HepG2 (cell line): ENCODE results near the gene SPRY1. TPM values are rescaled to one million over a fixed set of nuclear protein-coding genes. Genes with fewer than 3 reads are reported as not detected.
A peak's percentile ranks its signal among the peaks of the same experiment; 100 is the strongest.

Experiments used
- ATAC-seq: fragments of 200-7000 bp; cut with Tn5 transposase; 3 replicates; pipeline ENCODE4 v1.9.1; 2020; ENCODE audit warnings: mild to moderate bottlenecking, moderate library complexity
- BruUV-seq: library from RNA; stranded (reverse); fragments of 400-500 nt; replicated peaks from 2 replicates; lab custom pipeline; 2021; lab: Mats Ljungman, UMichigan
- CTCF ChIA-PET: fragments of 300-600 bp; formaldehyde crosslinking; extraction: SDS; loops from one replicate; lab custom pipeline; 2021; ENCODE audit warnings: low total read pairs, inconsistent platforms, low intra/inter-chr PET ratio; lab: Yijun Ruan, JAX
- POLR2A ChIA-PET: fragments of 350-600 bp; sonication (Branson Sonifier 250); formaldehyde crosslinking; loops from one replicate; lab custom pipeline; 2020; ENCODE audit warnings: antibody characterized with exemption, inconsistent platforms; lab: Yijun Ruan, JAX
- DNase-seq: peaks from one replicate; pipeline ENCODE4 v3.0.0-alpha.2; 2015; ENCODE audit warnings: low spot score
- FAIRE-seq: peaks from 3 replicates; lab custom pipeline; 2011; peaks lifted over from hg19 to GRCh38; lab: Jason Lieb, UNC
- H2AFZ ChIP-seq: one replicate; pipeline ENCODE4 v1.6.1; 2011; ENCODE audit warnings: low read length, inconsistent platforms
- H3K27ac ChIP-seq: fragments of 300-600 bp; 3 replicates; pipeline ENCODE4 v1.8.0; 2011; ENCODE audit warnings: mixed run types, mild to moderate bottlenecking, mixed read lengths, low read length, inconsistent platforms; ENCODE audit not compliant: insufficient read depth; ENCODE audit errors: extremely low read length
- H3K27me3 ChIP-seq, 2 experiments: fragments of 200-600 bp in 1 of 2; 2 replicates in 1 of 2; 3 replicates in 1 of 2; pipeline versions ENCODE4 v1.6.0 to v1.8.0; 2011; ENCODE audit warnings: low read length in 2 of 2, mild to moderate bottlenecking in 2 of 2, moderate library complexity in 2 of 2, inconsistent platforms in 1 of 2; ENCODE audit not compliant: insufficient read depth in 2 of 2, control insufficient read depth in 1 of 2
- H3K36me3 ChIP-seq, 2 experiments: fragments of 200-600 bp in 1 of 2; replicated peaks in 1 of 2; 2 replicates in 1 of 2; 3 replicates in 1 of 2; pipeline versions ENCODE4 v1.5.1 to v1.8.0; 2011; ENCODE audit warnings: low read length in 2 of 2, inconsistent platforms in 1 of 2; ENCODE audit not compliant: insufficient read depth in 2 of 2, control insufficient read depth in 1 of 2
- H3K4me1 ChIP-seq: 2 replicates; pipeline ENCODE4 v1.5.1; 2012; ENCODE audit warnings: low read length, inconsistent platforms; ENCODE audit not compliant: insufficient read depth
- H3K4me2 ChIP-seq: 2 replicates; pipeline ENCODE4 v1.6.0; 2011; ENCODE audit warnings: low read depth, low read length, inconsistent platforms
- H3K4me3 ChIP-seq, 3 experiments: fragments of 200-600 bp in 1 of 3; sonication (generic), shearing (Covaris generic) in 1 of 3; replicated peaks in 1 of 3; 2 replicates each; pipeline ENCODE4 v1.5.1; 2011 to 2016; ENCODE audit warnings: low read length in 3 of 3, inconsistent platforms in 2 of 3, low read depth in 2 of 3, mild to moderate bottlenecking in 2 of 3, control low read depth in 1 of 3, mixed read lengths in 1 of 3; ENCODE audit not compliant: insufficient read depth in 1 of 3
- H3K79me2 ChIP-seq: one replicate; pipeline ENCODE4 v1.6.1; 2011; ENCODE audit warnings: low read length, inconsistent platforms; ENCODE audit not compliant: insufficient read depth
- H3K9ac ChIP-seq: 2 replicates; pipeline ENCODE4 v1.6.0; 2011; ENCODE audit warnings: mild to moderate bottlenecking, low read depth, low read length, inconsistent platforms; ENCODE audit not compliant: insufficient read depth
- H3K9me3 ChIP-seq: 2 replicates; pipeline ENCODE4 v1.5.1; 2012; ENCODE audit warnings: mild to moderate bottlenecking, low read length
- H4K20me1 ChIP-seq: 2 replicates; pipeline ENCODE4 v1.6.0; 2011; ENCODE audit warnings: inconsistent platforms, mild to moderate bottlenecking, low read length, moderate library complexity; ENCODE audit not compliant: insufficient read depth
- BHLHE40 ChIP-seq: IDR thresholded peaks from 2 replicates; pipeline ENCODE4 v1.6.1; 2011; ENCODE audit warnings: low read length, improper control_type of control experiment
- CTCF ChIP-seq: sonication (generic); formaldehyde crosslinking; IDR thresholded peaks from 2 replicates; pipeline ENCODE4 v1.5.0; 2020; ENCODE audit warnings: mild to moderate bottlenecking, missing genetic modification reagents, moderate library complexity
- GTF3A ChIP-seq: sonication (generic); formaldehyde crosslinking; conservative IDR thresholded peaks from 2 replicates; pipeline ENCODE4 v1.4.0; 2020; ENCODE audit warnings: mild to moderate bottlenecking, missing genetic modification reagents
- HNRNPL ChIP-seq: fragments of 200-400 bp; formaldehyde crosslinking; IDR thresholded peaks from 2 replicates; pipeline ENCODE4 v1.6.1; 2017; ENCODE audit warnings: mild to moderate bottlenecking, low read depth, low read length
- HOXA5 ChIP-seq: sonication (generic); formaldehyde crosslinking; IDR thresholded peaks from 2 replicates; pipeline ENCODE4 v1.4.0; 2020; ENCODE audit warnings: missing genetic modification reagents
- IKZF4 ChIP-seq: sonication (generic); formaldehyde crosslinking; IDR thresholded peaks from 2 replicates; pipeline ENCODE4 v1.5.1; 2020; ENCODE audit warnings: borderline replicate concordance, mild to moderate bottlenecking, low read depth, missing genetic modification reagents; ENCODE audit errors: not compliant biosample characterization
- KDM3A ChIP-seq: IDR thresholded peaks from 2 replicates; pipeline ENCODE4 v1.6.1; 2018; ENCODE audit warnings: low read depth, missing compliant biosample characterization
- RELA ChIP-seq: sonication (generic); formaldehyde crosslinking; IDR thresholded peaks from 2 replicates; pipeline ENCODE4 v1.4.0; 2020; ENCODE audit warnings: missing genetic modification reagents
- REPIN1 ChIP-seq: sonication (generic); formaldehyde crosslinking; IDR thresholded peaks from 2 replicates; pipeline ENCODE4 v1.8.0; 2022; ENCODE audit warnings: missing genetic modification reagents, low read depth, mild to moderate bottlenecking, borderline replicate concordance
- SALL2 ChIP-seq: sonication (generic); formaldehyde crosslinking; IDR thresholded peaks from 2 replicates; pipeline ENCODE4 v1.8.1; 2023; ENCODE audit warnings: mild to moderate bottlenecking, missing genetic modification reagents, inconsistent platforms
- TFE3 ChIP-seq: IDR thresholded peaks from 2 replicates; pipeline ENCODE4 v1.6.1; 2016
- ZMYM4 ChIP-seq: sonication (generic); formaldehyde crosslinking; IDR thresholded peaks from 2 replicates; pipeline ENCODE4 v1.8.1; 2023; ENCODE audit warnings: mild to moderate bottlenecking, missing genetic modification reagents
- ZNF121 ChIP-seq: sonication (generic); formaldehyde crosslinking; IDR thresholded peaks from 2 replicates; pipeline ENCODE4 v1.5.0; 2020; ENCODE audit warnings: mild to moderate bottlenecking, missing genetic modification reagents
- ZNF235 ChIP-seq: sonication (generic); formaldehyde crosslinking; IDR thresholded peaks from 2 replicates; pipeline ENCODE4 v1.8.1; 2023; ENCODE audit warnings: mild to moderate bottlenecking, missing genetic modification reagents, borderline replicate concordance
- ZNF264 ChIP-seq: sonication (generic); formaldehyde crosslinking; IDR thresholded peaks from 2 replicates; pipeline ENCODE4 v1.4.0; 2020; ENCODE audit warnings: missing genetic modification reagents
- ZNF280D ChIP-seq: sonication (generic); formaldehyde crosslinking; IDR thresholded peaks from 2 replicates; pipeline ENCODE4 v1.5.1; 2020; ENCODE audit warnings: mild to moderate bottlenecking, missing genetic modification reagents
- ZNF441 ChIP-seq: sonication (generic); formaldehyde crosslinking; IDR thresholded peaks from 2 replicates; pipeline ENCODE4 v1.7.0; 2021; ENCODE audit warnings: missing genetic modification reagents, borderline replicate concordance
- WGBS: methylation state at CpG from one replicate; pipeline ENCODE4 v1.1.6; 2017; ENCODE audit warnings: low lambda C conversion rate; 5-methylcytosine and 5-hydroxymethylcytosine counted together
- in situ Hi-C: cut with HindIII; loops from 2 replicates; pipeline ENCODE4 v1.10.0; 2017; ENCODE audit warnings: low pct_unique_long_range_greater_than_20kb; ENCODE audit not compliant: extremely low pct_ligation_motif_present
- intact Hi-C: fragments of 100-400 bp; cut with micrococcal nuclease; formaldehyde crosslinking; loops from one replicate; pipeline ENCODE4 v1.10.0; 2022; ENCODE audit not compliant: unreplicated experiment
- polyA plus RNA-seq, 8 experiments: library from polyadenylated mRNA; depleted of rRNA in 3 of 8; stranded (reverse) in 7 of 8; unstranded in 1 of 8; fragments of >200 nt; fragmentation: Illumina TruSeq in 4 of 8; extraction: Trizol in 4 of 8; gene quantifications; 2 replicates each; pipeline versions ENCODE4 v1.2.1 to v1.2.3, GENCODE V29; 2011 to 2016; ENCODE audit warnings: low read depth in 4 of 8, missing spikeins in 1 of 8, mixed read lengths in 1 of 8; ENCODE audit not compliant: insufficient read depth in 1 of 8
- total RNA-seq, 5 experiments: library from RNA; depleted of rRNA; stranded (reverse); fragments of >200 nt; fragmentation: Illumina TruSeq; extraction: Trizol; gene quantifications; 2 replicates each; pipeline ENCODE4 v1.2.3, GENCODE V29; 2016; ENCODE audit warnings: low read depth in 1 of 5

SPRY1 gene
- total and polyA plus RNA-seq, 2 of the 13 experiments (the other 11 are each of a cell fraction or from before 2014, with no cell fraction given): 24.7 to 33.4 TPM

GRCh38 chr4:123398066-123398852, 1.7 kb downstream of the SPRY1 start:
- peaks cover 67% of the 10 kb centered on the region for H3K79me2 ChIP-seq
- H3K4me1 ChIP-seq: peaks cover 34% of the 10 kb centered on the region
- H4K20me1 ChIP-seq: peaks cover 27% of the 10 kb centered on the region
- DNase-seq (no peak), FAIRE-seq (no peak), ATAC-seq (peak; percentile 70)
- peak overlapping the region; percentile 87 for H3K9ac ChIP-seq
- POLR2A ChIA-PET: interaction anchor here (1.5 to 3.4 kb wide), 8 partner anchors 12 to 157 kb away, joined by 3 to 33 read pairs (median 16); no protein-coding TSS in a partner anchor
- peak overlapping the region; percentile 90 for H3K27ac ChIP-seq
- no peaks in the 10 kb centered on the region; a peak in 1 of 5 replicates for H3K27me3 ChIP-seq
- intact Hi-C loops: loop anchor here (2.0 to 5.0 kb wide), 2 partner anchors 203 to 271 kb away; no protein-coding TSS in a partner anchor
- no peak overlapping the region for H2AFZ ChIP-seq
- CTCF ChIA-PET: interaction anchor here (1.1 to 2.7 kb wide), 2 partner anchors 166 to 263 kb away, joined by 3 to 10 read pairs; no protein-coding TSS in a partner anchor
- no CpG with 5 or more reads among the region's 94 CpGs for WGBS
- peak overlapping the region; percentile 74 for H3K4me2 ChIP-seq
- peak overlapping the region; percentile 83 to 96 (median 90) for H3K4me3 ChIP-seq
- H3K9me3 ChIP-seq: no peaks in the 10 kb centered on the region
- in situ Hi-C loops: loop anchor here (5.0 to 25.0 kb wide), 6 partner anchors 79 to 864 kb away; no protein-coding TSS in a partner anchor
- peaks cover 20 to 29% of the 10 kb centered on the region in 2 experiments for H3K36me3 ChIP-seq
- no TSS peak for BruUV-seq
- TF ChIP-seq ZNF235 (CRISPR knock-in tag): 0 out of 2 replicates have a peak, but pooled peaks have one; percentile 38
- TF ChIP-seq REPIN1 (CRISPR knock-in tag): 0 out of 2 replicates have a peak, but pooled peaks have one; percentile 41
- peak; percentile 26; the same call in 1 of the 2 replicates for TF ChIP-seq SALL2 (CRISPR knock-in tag)
- TF ChIP-seq ZMYM4 (CRISPR knock-in tag): peak; percentile 9; the same call in 1 of the 2 replicates
- no peak for TF ChIP-seq TFE3
- peak; percentile 90 for TF ChIP-seq BHLHE40
- peak; percentile 4; the same call in 1 of the 2 replicates for TF ChIP-seq HNRNPL
- 0 out of 2 replicates have a peak, but pooled peaks have one; percentile 1 for TF ChIP-seq KDM3A (CRISPR knock-in tag)
- TF ChIP-seq RELA: no peak; the same call in 1 of the 2 replicates
- no peak for TF ChIP-seq GTF3A (CRISPR knock-in tag)
- peak; percentile 61; the same call in 1 of the 2 replicates for TF ChIP-seq ZNF441
- TF ChIP-seq IKZF4 (CRISPR knock-in tag): no peak
- TF ChIP-seq HOXA5 (CRISPR knock-in tag): no peak
- TF ChIP-seq ZNF121 (CRISPR knock-in tag): no peak
- TF ChIP-seq ZNF264 (CRISPR knock-in tag): no peak
- TF ChIP-seq ZNF280D (CRISPR knock-in tag): no peak
- peak; percentile 30; the same call in 1 of the 2 replicates for TF ChIP-seq CTCF (CRISPR knock-in tag)
